GM19397 (cell line): ENCODE data around the gene SLC7A9.
"Not testable (repeated sequence)": the region's sequence is repeated elsewhere in the genome, so short reads cannot be mapped to it uniquely, and the experiment has no call there.

Experiments
- ATAC-seq: cut with Tn5 transposase; IDR thresholded peaks from one replicate; pipeline ENCODE4 v1.9.1; 2021; ENCODE audit warnings: mild to moderate bottlenecking, moderate library complexity; ENCODE audit not compliant: unreplicated experiment

Gene SLC7A9

GRCh38 chr19:32865326-32865725 lies 4.2 kb downstream of the SLC7A9 start:
- ATAC-seq: no peak

- ATAC-seq: no peak
Measured at GRCh38 chr19:32864318-32865007, 5.1 kb downstream of the SLC7A9 start.

- ATAC-seq: no peak
Measured at GRCh38 chr19:32863841-32864240, 5.7 kb downstream of the SLC7A9 start.

- ATAC-seq: no peak
Measured at GRCh38 chr19:32863301-32863700, 6.3 kb downstream of the SLC7A9 start.

- ATAC-seq: no peak
Measured at GRCh38 chr19:32862741-32863140, 6.8 kb downstream of the SLC7A9 start.

- ATAC-seq: no peak
Measured at GRCh38 chr19:32862173-32862572, 7.4 kb downstream of the SLC7A9 start.

GRCh38 chr19:32861596-32861995 lies 8.0 kb downstream of the SLC7A9 start:
- no peak for ATAC-seq

- no peak for ATAC-seq
Measured at GRCh38 chr19:32859591-32859990, 10.0 kb downstream of the SLC7A9 start.

- ATAC-seq: no peak
Measured at GRCh38 chr19:32858559-32858958, 11.0 kb downstream of the SLC7A9 start.

- ATAC-seq: no peak
Measured at GRCh38 chr19:32858155-32858554, 11.4 kb downstream of the SLC7A9 start.

GRCh38 chr19:32857584-32857983 lies 12.0 kb downstream of the SLC7A9 start:
- ATAC-seq: no peak

- ATAC-seq: not testable (repeated sequence)
Measured at GRCh38 chr19:32856818-32857217, 12.7 kb downstream of the SLC7A9 start.

- no peak for ATAC-seq
Measured at GRCh38 chr19:32852216-32852615, 17.4 kb downstream of the SLC7A9 start.

- ATAC-seq: not testable (repeated sequence)
Measured at GRCh38 chr19:32848035-32848434, 21.5 kb downstream of the SLC7A9 start.

- ATAC-seq: no peak
Measured at GRCh38 chr19:32843716-32844245, 25.8 kb downstream of the SLC7A9 start.

GRCh38 chr19:32842061-32842460 lies 27.5 kb downstream of the SLC7A9 start:
- ATAC-seq: no peak

GRCh38 chr19:32837531-32837930 lies 32.0 kb downstream of the SLC7A9 start:
- no peak for ATAC-seq

GRCh38 chr19:32833388-32833787 lies 36.2 kb downstream of the SLC7A9 start:
- ATAC-seq: not testable (repeated sequence)

GRCh38 chr19:32832825-32833224 lies 36.7 kb downstream of the SLC7A9 start:
- ATAC-seq: not testable (repeated sequence)

- ATAC-seq: not testable (repeated sequence)
Measured at GRCh38 chr19:32832094-32832493, 37.5 kb downstream of the SLC7A9 start.

GRCh38 chr19:32831611-32832010 lies 38.0 kb downstream of the SLC7A9 start:
- ATAC-seq: no peak

GRCh38 chr19:32830231-32831014 lies 39.1 kb downstream of the SLC7A9 start:
- ATAC-seq: no peak
